Measurements from ENCODE around the gene ENGASE.

GRCh38 chr17:79088997-79089328 is 14.3 kb downstream of the ENGASE start:
- TF ChIP-seq EZH2 (IDR thresholded peaks at IDR 0.05; ENCODE audit: insufficient read depth, poor library complexity, severe bottlenecking): no peak
- TF ChIP-seq EZH2phosphoT487 (IDR thresholded peaks at IDR 0.05; ENCODE audit: insufficient read depth, low read depth): no peak
